ENCODE data around the gene BRWD1. TPM values are rescaled to one million over a fixed set of nuclear protein-coding genes. Genes with fewer than 3 reads are reported as not detected.

The BRWD1 gene
- total and polyA plus RNA-seq, 2 of the 13 experiments (the other 11 are each of a cell fraction or from before 2014, with no cell fraction given) = 13.9 to 28.0 TPM

- H3K27ac ChIP-seq (ENCODE audit: extremely low read length, insufficient read depth, low read length) = no peak overlapping the region
- intact Hi-C loops (cut with micrococcal nuclease; ENCODE audit: unreplicated experiment) = no loop called here
- TF ChIP-seq ZNF775 (CRISPR knock-in tag; IDR thresholded peaks at IDR 0.05; ENCODE audit: borderline replicate concordance) = no peak
- TF ChIP-seq ZNF333 (CRISPR knock-in tag; IDR thresholded peaks at IDR 0.05; ENCODE audit: borderline replicate concordance) = no peak
- no peak for TF ChIP-seq ZNF605 (CRISPR knock-in tag; IDR thresholded peaks at IDR 0.05)
- no peak for TF ChIP-seq EED (CRISPR knock-in tag; IDR thresholded peaks at IDR 0.05)
- no peak for TF ChIP-seq RBFOX2 (IDR thresholded peaks at IDR 0.05; ENCODE audit: low read depth, low read length)
- TF ChIP-seq SUZ12 (IDR thresholded peaks at IDR 0.05; ENCODE audit: low read depth, low read length) = no peak
- no peak for TF ChIP-seq ARID4A (CRISPR knock-in tag; IDR thresholded peaks at IDR 0.05; ENCODE audit: borderline replicate concordance)
- TF ChIP-seq ZFY (CRISPR knock-in tag; IDR thresholded peaks at IDR 0.05) = no peak
- no peak for TF ChIP-seq CHCHD3 (CRISPR knock-in tag; IDR thresholded peaks at IDR 0.05)
- TF ChIP-seq ZNF232 (CRISPR knock-in tag; IDR thresholded peaks at IDR 0.05; ENCODE audit: borderline replicate concordance) = no peak
- no peak for TF ChIP-seq PLSCR1 (CRISPR knock-in tag; IDR thresholded peaks at IDR 0.05; ENCODE audit: borderline replicate concordance)
- no peak for TF ChIP-seq ZNF275 (CRISPR knock-in tag; IDR thresholded peaks at IDR 0.05; ENCODE audit: borderline replicate concordance)
Observed at GRCh38 chr21:39189857-39190604, 123.4 kb downstream of the BRWD1 start.

More at GRCh38 chr21:39189857-39190604, 123.4 kb downstream of the BRWD1 start:
- no peak for ATAC-seq
- no peak overlapping the region for H3K4me2 ChIP-seq (ENCODE audit: low read depth, low read length)
- H3K4me3 ChIP-seq (replicated peaks in 1 of 3; ENCODE audit: insufficient read depth in 1 of 3, low read depth in 2 of 3, low read length in 3 of 3) = no peak overlapping the region
- no peak overlapping the region for H3K9ac ChIP-seq (ENCODE audit: insufficient read depth, low read depth, low read length)
- ChIA-PET CTCF (ENCODE audit: low intra/inter-chr PET ratio, low total read pairs) (no interaction called here), POLR2A (no interaction called here)
- no peaks in the 10 kb centered on the region for H3K27me3 ChIP-seq (ENCODE audit: control insufficient read depth in 1 of 2, insufficient read depth in 2 of 2, low read length in 2 of 2)
- H2AFZ ChIP-seq (ENCODE audit: low read length) = no peak overlapping the region
- 0 out of 2 replicates have a peak, but pooled peaks cover under 1% of the 10 kb centered on the region for H3K4me1 ChIP-seq (ENCODE audit: insufficient read depth, low read length)
- in situ Hi-C loops (cut with HindIII; ENCODE audit: extremely low pct_ligation_motif_present, low pct_unique_long_range_greater_than_20kb) = no loop called here
- H3K9me3 ChIP-seq (ENCODE audit: low read length) = no peaks in the 10 kb centered on the region
- H3K79me2 ChIP-seq (ENCODE audit: insufficient read depth, low read length) = no peaks in the 10 kb centered on the region
- no peak for DNase-seq (ENCODE audit: low spot score)
- no peaks in the 10 kb centered on the region for H4K20me1 ChIP-seq (ENCODE audit: insufficient read depth, low read length)
- H3K36me3 ChIP-seq (replicated peaks in 1 of 2; ENCODE audit: control insufficient read depth in 1 of 2, insufficient read depth in 2 of 2, low read length in 2 of 2) = no peaks in the 10 kb centered on the region; a peak in 1 of 5 replicates
- FAIRE-seq = no peak
- no TSS peak for BruUV-seq (replicated peaks)
